Neural progenitor cell (in vitro differentiated cells): ENCODE data around the gene FOXL3.

Source experiments
- CTCF ChIP-seq: fragments of 200-600 bp; sonication (generic); IDR thresholded peaks from 2 replicates; pipeline ENCODE4 v1.5.1; 2017; ENCODE audit warnings: antibody characterized with exemption, mild to moderate bottlenecking
- EZH2 ChIP-seq: fragments of 200-600 bp; sonication (generic); IDR thresholded peaks from 2 replicates; pipeline ENCODE4 v1.6.1; 2017; ENCODE audit warnings: antibody characterized with exemption, mild to moderate bottlenecking, moderate library complexity
- EZH2phosphoT487 ChIP-seq: fragments of 200-600 bp; sonication (generic); IDR thresholded peaks from 2 replicates; pipeline ENCODE4 v1.6.1; 2017; ENCODE audit warnings: antibody characterized with exemption

- no peak for TF ChIP-seq CTCF
- no peak for TF ChIP-seq EZH2phosphoT487
- no peak for TF ChIP-seq EZH2
These were observed 21.8 kb downstream of the FOXL3 start for GRCh38 chr7:311796-312195.
